Measurements from ENCODE around the gene PDE6A.

- TF ChIP-seq EP300 (IDR thresholded peaks at IDR 0.05): no peak
- TF ChIP-seq CTCF (IDR thresholded peaks at IDR 0.05): no peak
- TF ChIP-seq POLR2AphosphoS5 (IDR thresholded peaks at IDR 0.05): no peak
- no peak for TF ChIP-seq POLR2A (IDR thresholded peaks at IDR 0.05; ENCODE audit: low read depth)
Observed at GRCh38 chr5:149888280-149888679, 56.3 kb downstream of the PDE6A start.
